Cortex of kidney (tissue), 1 donor: ENCODE measurements around the gene THPO.
"Not testable (repeated sequence)": the region's sequence is repeated elsewhere in the genome, so short reads cannot be mapped to it uniquely, and the experiment has no call there.

Source experiments
- DNase-seq: peaks from one replicate; lab custom pipeline; 2025; lab: John Stamatoyannopoulos, UW

THPO gene

GRCh38 chr3:184349563-184350470 is 28.2 kb downstream of the THPO start:
- DNase-seq, result no peak

GRCh38 chr3:184348057-184348382 is 30.0 kb downstream of the THPO start:
- DNase-seq, result no peak

GRCh38 chr3:184347321-184348056 is 30.5 kb downstream of the THPO start:
- no peak for DNase-seq

GRCh38 chr3:184346480-184347190 is 31.4 kb downstream of the THPO start:
- DNase-seq, result no peak

GRCh38 chr3:184345317-184346144 is 32.5 kb downstream of the THPO start:
- no peak for DNase-seq

- no peak for DNase-seq
Measured at GRCh38 chr3:184344579-184345316, 33.3 kb downstream of the THPO start.

GRCh38 chr3:184343200-184343876 is 34.7 kb downstream of the THPO start:
- DNase-seq, result no peak

GRCh38 chr3:184341925-184342324 is 36.1 kb downstream of the THPO start:
- no peak for DNase-seq

- not testable (repeated sequence) for DNase-seq
Measured at GRCh38 chr3:184339451-184340135, 38.4 kb downstream of the THPO start.

- no peak for DNase-seq
Measured at GRCh38 chr3:184339001-184339400, 39.0 kb downstream of the THPO start.

GRCh38 chr3:184338511-184338945 is 39.5 kb downstream of the THPO start:
- no peak for DNase-seq

GRCh38 chr3:184337981-184338380 is 40.0 kb downstream of the THPO start:
- no peak for DNase-seq

- no peak for DNase-seq
Measured at GRCh38 chr3:184337399-184337714, 40.6 kb downstream of the THPO start, which contains the start of gene FAM131A. Gene FAM131A (plus strand): TSS chr3:184337600. CDS start chr3:184337631, 31 bp downstream.

- no peak for DNase-seq
Measured at GRCh38 chr3:184336547-184337398, 41.2 kb downstream of the THPO start.

- no peak for DNase-seq
Measured at GRCh38 chr3:184335661-184336546, 42.1 kb downstream of the THPO start.

GRCh38 chr3:184335291-184335660 is 42.7 kb downstream of the THPO start:
- DNase-seq, result no peak

GRCh38 chr3:184334470-184335158 is 43.4 kb downstream of the THPO start:
- no peak for DNase-seq
